Measurements from ENCODE around the gene LRP5. TPM values are rescaled to one million over a fixed set of nuclear protein-coding genes. Genes with fewer than 3 reads are reported as not detected.
A peak's percentile ranks its signal among the peaks of the same experiment; 100 is the strongest.

The LRP5 gene
- total and polyA plus RNA-seq, 2 experiments from 2014 or later: 43.9 to 54.3 TPM

DNA sequence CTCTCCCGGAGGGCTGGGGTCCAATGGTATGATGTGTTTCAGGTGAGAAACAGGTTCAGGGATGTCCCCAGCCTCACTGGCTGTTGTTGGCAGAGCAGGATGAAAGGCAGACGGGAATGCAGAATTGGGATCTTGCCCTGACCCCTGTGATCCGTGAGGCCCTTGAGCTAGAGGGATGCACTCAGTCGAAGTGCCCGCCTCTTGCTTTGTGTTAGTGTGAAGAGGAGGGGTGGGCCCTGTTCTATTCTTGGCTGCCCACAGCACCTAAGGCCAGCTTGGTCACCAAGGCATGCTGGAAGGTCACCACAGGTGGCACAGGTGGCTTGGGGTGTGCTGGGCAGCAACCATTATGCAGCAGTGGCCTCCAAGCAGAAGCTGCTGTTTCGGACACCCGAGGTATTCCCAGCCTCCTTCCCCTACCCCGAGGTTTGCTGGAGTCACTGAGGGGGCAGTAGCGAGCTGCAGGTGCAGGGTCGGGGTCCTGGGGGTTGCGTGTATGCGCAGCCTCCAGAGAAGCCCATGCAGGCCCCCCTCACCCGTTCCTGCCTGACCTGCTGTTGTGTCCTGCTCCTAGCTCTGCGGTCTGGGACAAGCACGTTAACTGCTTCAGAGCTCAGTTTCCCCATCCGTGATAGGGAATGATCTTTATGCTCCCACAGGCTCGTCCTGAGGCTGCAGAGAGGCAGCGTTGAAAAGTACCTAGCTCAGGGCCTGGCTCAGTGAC lies 13.0 kb downstream of the LRP5 start:
- no peak overlapping the region for H3K4me2 ChIP-seq
- 87% methylated on average over 18 of the region's 18 CpGs for WGBS (ENCODE audit: low lambda C conversion rate, missing lambda C conversion rate)
- H3K9me2 ChIP-seq (replicated peaks; ENCODE audit: insufficient read depth): no peaks in the 10 kb centered on the region
- no peak for TF ChIP-seq EZH2phosphoT487 (IDR thresholded peaks at IDR 0.05; ENCODE audit: low read depth, severe bottlenecking, unreplicated experiment)
- no peak for TF ChIP-seq EZH2 (IDR thresholded peaks at IDR 0.05; ENCODE audit: borderline replicate concordance)
- TF ChIP-seq, protein P1, sequence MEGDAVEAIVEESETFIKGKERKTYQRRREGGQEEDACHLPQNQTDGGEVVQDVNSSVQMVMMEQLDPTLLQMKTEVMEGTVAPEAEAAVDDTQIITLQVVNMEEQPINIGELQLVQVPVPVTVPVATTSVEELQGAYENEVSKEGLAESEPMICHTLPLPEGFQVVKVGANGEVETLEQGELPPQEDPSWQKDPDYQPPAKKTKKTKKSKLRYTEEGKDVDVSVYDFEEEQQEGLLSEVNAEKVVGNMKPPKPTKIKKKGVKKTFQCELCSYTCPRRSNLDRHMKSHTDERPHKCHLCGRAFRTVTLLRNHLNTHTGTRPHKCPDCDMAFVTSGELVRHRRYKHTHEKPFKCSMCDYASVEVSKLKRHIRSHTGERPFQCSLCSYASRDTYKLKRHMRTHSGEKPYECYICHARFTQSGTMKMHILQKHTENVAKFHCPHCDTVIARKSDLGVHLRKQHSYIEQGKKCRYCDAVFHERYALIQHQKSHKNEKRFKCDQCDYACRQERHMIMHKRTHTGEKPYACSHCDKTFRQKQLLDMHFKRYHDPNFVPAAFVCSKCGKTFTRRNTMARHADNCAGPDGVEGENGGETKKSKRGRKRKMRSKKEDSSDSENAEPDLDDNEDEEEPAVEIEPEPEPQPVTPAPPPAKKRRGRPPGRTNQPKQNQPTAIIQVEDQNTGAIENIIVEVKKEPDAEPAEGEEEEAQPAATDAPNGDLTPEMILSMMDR (IDR thresholded peaks at IDR 0.05; ENCODE audit: poor library complexity): no peak
- H3K4me1 ChIP-seq (ENCODE audit: insufficient read depth): peaks cover 47% of the 10 kb centered on the region
- no peak overlapping the region for H2AFZ ChIP-seq
- no peaks in the 10 kb centered on the region for H3K36me3 ChIP-seq (replicated peaks; ENCODE audit: insufficient read depth, low read depth)
- no peak for DNase-seq (ENCODE audit: low spot score)
- H3K27ac ChIP-seq: no peak overlapping the region
- H3K4me3 ChIP-seq: no peak overlapping the region
- no peaks in the 10 kb centered on the region for H3K9me3 ChIP-seq (ENCODE audit: low read depth)
- peaks cover 93% of the 10 kb centered on the region for H3K79me2 ChIP-seq
- peaks cover 43% of the 10 kb centered on the region for H4K20me1 ChIP-seq (ENCODE audit: insufficient read depth, poor library complexity, severe bottlenecking)
- H3K27me3 ChIP-seq: no peaks in the 10 kb centered on the region

DNA sequence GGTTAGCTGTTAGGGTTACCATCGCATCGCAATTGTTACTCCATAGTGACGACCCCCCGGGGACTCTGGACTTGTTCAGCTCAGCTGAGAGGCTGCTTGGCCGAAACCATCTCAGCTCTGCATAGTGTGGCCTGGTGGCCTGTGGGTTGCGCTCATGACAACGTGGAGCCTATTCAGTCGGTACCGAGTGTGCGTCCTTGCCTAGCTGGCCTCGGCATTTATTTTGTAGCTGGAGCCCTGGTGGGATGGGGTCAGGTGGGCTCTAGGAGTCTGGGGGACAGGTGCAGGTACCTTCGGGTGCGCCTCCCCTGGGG lies 13.5 kb downstream of the LRP5 start:
- Histone ChIP-seq H3K9me3 (ENCODE audit: low read depth) (no peaks in the 10 kb centered on the region), H3K27ac (no peak overlapping the region), H3K4me3 (no peak overlapping the region), H3K27me3 (no peaks in the 10 kb centered on the region), H3K79me2 (peaks cover 93% of the 10 kb centered on the region), H2AFZ (no peak overlapping the region), H3K9me2 (replicated peaks; ENCODE audit: insufficient read depth) (no peaks in the 10 kb centered on the region), H3K4me2 (no peak overlapping the region), H3K36me3 (replicated peaks; ENCODE audit: insufficient read depth, low read depth) (no peaks in the 10 kb centered on the region), H3K4me1 (ENCODE audit: insufficient read depth) (peaks cover 52% of the 10 kb centered on the region), H4K20me1 (ENCODE audit: insufficient read depth, poor library complexity, severe bottlenecking) (peaks cover 40% of the 10 kb centered on the region)
- 91% methylated on average over 13 of the region's 13 CpGs for WGBS (ENCODE audit: low lambda C conversion rate, missing lambda C conversion rate)
- no peak for TF ChIP-seq EZH2phosphoT487 (IDR thresholded peaks at IDR 0.05; ENCODE audit: low read depth, severe bottlenecking, unreplicated experiment)
- TF ChIP-seq, protein P1 (IDR thresholded peaks at IDR 0.05; ENCODE audit: poor library complexity): no peak
- TF ChIP-seq EZH2 (IDR thresholded peaks at IDR 0.05; ENCODE audit: borderline replicate concordance): no peak
- DNase-seq (ENCODE audit: low spot score): no peak

DNA sequence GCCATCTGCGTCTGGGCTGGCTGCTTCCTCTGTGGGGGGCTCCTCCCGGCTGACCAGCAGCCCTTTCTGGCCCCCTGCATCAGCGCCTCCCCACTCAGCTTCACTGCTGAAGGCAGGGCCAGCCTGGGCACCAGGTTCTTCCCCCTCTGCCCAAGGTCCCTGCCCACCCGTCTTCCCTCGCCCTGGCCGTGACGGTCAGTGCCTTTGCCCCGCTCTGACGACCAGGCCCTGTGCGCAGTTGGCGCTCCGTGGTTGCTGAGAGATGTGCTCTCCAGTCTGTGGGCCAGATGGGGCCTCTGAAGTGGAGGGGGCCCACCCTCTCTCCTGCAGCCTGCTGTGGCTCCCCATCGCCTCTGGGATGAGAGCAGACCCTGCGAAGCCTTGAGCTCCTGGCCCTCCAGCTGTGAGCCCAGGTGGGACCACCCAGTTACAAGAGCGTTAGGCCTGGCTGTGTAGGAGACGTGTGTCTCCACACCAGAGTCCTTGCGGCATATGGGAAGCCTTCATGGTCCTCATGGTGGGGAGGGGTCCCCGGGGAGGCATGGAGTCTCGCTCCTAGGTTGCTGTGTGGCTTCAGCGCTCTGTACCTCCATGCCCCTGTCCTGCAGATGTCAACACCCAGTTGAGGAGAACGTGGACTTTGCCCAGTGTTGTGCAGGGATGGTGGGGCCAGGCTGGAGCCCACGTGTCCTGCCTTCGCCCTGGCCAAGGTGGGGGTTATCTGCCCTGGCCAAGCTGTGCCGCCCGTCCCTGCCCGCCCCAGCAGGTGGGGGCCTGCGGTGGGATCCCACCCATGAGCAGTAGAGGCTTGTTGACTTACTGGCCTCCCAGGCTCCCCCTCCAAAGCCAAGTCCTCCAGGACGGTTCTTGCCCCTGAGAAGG lies 14.2 kb downstream of the LRP5 start:
- Histone ChIP-seq H3K9me2 (replicated peaks; ENCODE audit: insufficient read depth) (no peaks in the 10 kb centered on the region), H4K20me1 (ENCODE audit: insufficient read depth, poor library complexity, severe bottlenecking) (peaks cover 33% of the 10 kb centered on the region), H3K4me2 (peak overlapping the region; percentile 64), H3K27ac (peak overlapping the region; percentile 86), H3K9me3 (ENCODE audit: low read depth) (no peaks in the 10 kb centered on the region), H2AFZ (no peak overlapping the region), H3K4me1 (ENCODE audit: insufficient read depth) (peaks cover 59% of the 10 kb centered on the region), H3K36me3 (replicated peaks; ENCODE audit: insufficient read depth, low read depth) (no peaks in the 10 kb centered on the region), H3K4me3 (no peak overlapping the region), H3K79me2 (peaks cover 93% of the 10 kb centered on the region), H3K27me3 (no peaks in the 10 kb centered on the region)
- TF ChIP-seq EZH2 (IDR thresholded peaks at IDR 0.05; ENCODE audit: borderline replicate concordance) (no peak), EZH2phosphoT487 (IDR thresholded peaks at IDR 0.05; ENCODE audit: low read depth, severe bottlenecking, unreplicated experiment) (no peak)
- TF ChIP-seq, protein P1 (IDR thresholded peaks at IDR 0.05; ENCODE audit: poor library complexity): no peak
- DNase-seq (ENCODE audit: low spot score): no peak
- WGBS (ENCODE audit: low lambda C conversion rate, missing lambda C conversion rate): 88% methylated on average over 28 of the region's 28 CpGs
